Liver (tissue), 9 donors: ENCODE results near the gene KCNK10. TPM values are rescaled to one million over a fixed set of nuclear protein-coding genes. Genes with fewer than 3 reads are reported as not detected.

Experiments
- DNase-seq: peaks from one replicate; pipeline ENCODE4 v3.0.0-alpha.2; 2017; ENCODE audit warnings: low spot score
- H3K27ac ChIP-seq, 2 donors: one replicate each; pipeline ENCODE4 v1.7.0; 2013; ENCODE audit warnings: inconsistent platforms in 2 of 2, low read length in 2 of 2, control low read depth in 1 of 2, low read depth in 1 of 2, mild to moderate bottlenecking in 1 of 2
- H3K27me3 ChIP-seq, 4 donors: one replicate each; pipeline versions ENCODE4 v1.6.1 to v1.7.0; 2013; ENCODE audit warnings: low read length in 3 of 4, inconsistent platforms in 1 of 4, mild to moderate bottlenecking in 1 of 4, moderate library complexity in 1 of 4; ENCODE audit not compliant: control insufficient read depth in 4 of 4, insufficient read depth in 4 of 4
- H3K36me3 ChIP-seq, 4 donors: one replicate each; pipeline versions ENCODE4 v1.6.1 to v1.7.0; 2013; ENCODE audit warnings: low read length in 3 of 4, mild to moderate bottlenecking in 3 of 4, low read depth in 1 of 4, moderate library complexity in 1 of 4; ENCODE audit not compliant: control insufficient read depth in 4 of 4, insufficient read depth in 3 of 4
- H3K4me1 ChIP-seq, 4 donors: one replicate each; pipeline versions ENCODE4 v1.6.1 to v1.7.0; 2013; ENCODE audit warnings: low read length in 3 of 4, mild to moderate bottlenecking in 3 of 4, moderate library complexity in 1 of 4; ENCODE audit not compliant: control insufficient read depth in 4 of 4, insufficient read depth in 4 of 4
- H3K4me3 ChIP-seq, 3 donors: one replicate each; pipeline versions ENCODE4 v1.6.1 to v1.7.0; 2013; ENCODE audit warnings: low read length in 3 of 3, control low read depth in 1 of 3, low read depth in 1 of 3, mild to moderate bottlenecking in 1 of 3
- H3K9ac ChIP-seq, 2 donors: one replicate each; pipeline ENCODE4 v1.7.0; 2013; ENCODE audit warnings: low read length in 2 of 2, mild to moderate bottlenecking in 2 of 2, moderate library complexity in 2 of 2, control low read depth in 1 of 2, low read depth in 1 of 2
- H3K9me3 ChIP-seq, 4 donors: one replicate each; pipeline versions ENCODE4 v1.6.1 to v1.7.0; 2013; ENCODE audit warnings: low read length in 3 of 4; ENCODE audit not compliant: control insufficient read depth in 4 of 4
- EGR1 ChIP-seq, 2 donors: IDR thresholded peaks; 2 replicates each; pipeline ENCODE4 v1.6.1; 2016 to 2018; ENCODE audit warnings: antibody characterized with exemption in 2 of 2, low read depth in 2 of 2
- FOXA1 ChIP-seq: IDR thresholded peaks from 2 replicates; pipeline ENCODE4 v1.6.1; 2016; ENCODE audit warnings: antibody characterized with exemption
- FOXA2 ChIP-seq: IDR thresholded peaks from 2 replicates; pipeline ENCODE4 v1.6.1; 2016; ENCODE audit warnings: antibody characterized with exemption
- GABPA ChIP-seq, 2 donors: IDR thresholded peaks in 1 of 2; conservative IDR thresholded peaks in 1 of 2; 2 replicates each; pipeline ENCODE4 v1.6.1; 2016; ENCODE audit warnings: antibody characterized with exemption in 2 of 2, mild to moderate bottlenecking in 1 of 2, moderate library complexity in 1 of 2
- HNF4A ChIP-seq, 2 donors: conservative IDR thresholded peaks; 2 replicates each; pipeline ENCODE4 v1.6.1; 2016; ENCODE audit warnings: antibody characterized with exemption in 2 of 2, mild to moderate bottlenecking in 2 of 2
- HNF4G ChIP-seq: IDR thresholded peaks from 2 replicates; pipeline ENCODE4 v1.6.1; 2016; ENCODE audit warnings: antibody characterized with exemption
- JUND ChIP-seq, 2 donors: IDR thresholded peaks; 2 replicates each; pipeline ENCODE4 v1.6.1; 2016; ENCODE audit warnings: antibody characterized with exemption in 2 of 2
- NR2F2 ChIP-seq: IDR thresholded peaks from 2 replicates; pipeline ENCODE4 v1.6.1; 2016; ENCODE audit warnings: antibody characterized with exemption
- RAD21 ChIP-seq, 2 donors: IDR thresholded peaks; 2 replicates each; pipeline ENCODE4 v1.6.1; 2016; ENCODE audit warnings: antibody characterized with exemption in 2 of 2, mild to moderate bottlenecking in 2 of 2
- RXRA ChIP-seq, 2 donors: IDR thresholded peaks; 2 replicates each; pipeline ENCODE4 v1.6.1; 2017 to 2018; ENCODE audit warnings: antibody characterized with exemption in 2 of 2, mild to moderate bottlenecking in 1 of 2
- SP1 ChIP-seq: IDR thresholded peaks from 2 replicates; pipeline ENCODE4 v1.6.1; 2018; ENCODE audit warnings: antibody characterized with exemption, mild to moderate bottlenecking
- TAF1 ChIP-seq: conservative IDR thresholded peaks from 2 replicates; pipeline ENCODE4 v1.6.1; 2016; ENCODE audit warnings: antibody characterized with exemption, mild to moderate bottlenecking
- YY1 ChIP-seq: IDR thresholded peaks from 2 replicates; pipeline ENCODE4 v1.6.1; 2016; ENCODE audit warnings: antibody characterized with exemption, mild to moderate bottlenecking
- WGBS: extraction: QIAGEN DNeasy Blood & Tissue Kit; methylation state at CpG from one replicate; pipeline ENCODE4 v1.1.7; 2013; 5-methylcytosine and 5-hydroxymethylcytosine counted together
- polyA plus RNA-seq, 2 donors: library from polyadenylated mRNA; stranded (reverse) in 1 of 2; unstranded in 1 of 2; fragments of 200-250 nt in 1 of 2; fragments of >200 nt in 1 of 2; fragmentation: Nextera tagmentation in 1 of 2; extraction: Ambion mirVana in 1 of 2; gene quantifications; one replicate each; pipeline versions ENCODE4 v1.2.1 to v1.2.3, GENCODE V29; 2013 to 2015
- total RNA-seq, 2 donors: library from RNA; depleted of rRNA; stranded (reverse); fragments of >200 nt; gene quantifications; one replicate each; pipeline ENCODE4 v1.2.3, GENCODE V29; 2014
- TF ChIP-seq, protein P1 (sequence below): IDR thresholded peaks from 2 replicates; pipeline ENCODE4 v1.6.1; 2016; ENCODE audit warnings: antibody characterized with exemption, mild to moderate bottlenecking
- TF ChIP-seq, protein P2 (sequence below): fragments of 150-350 bp; IDR thresholded peaks from 2 replicates; pipeline ENCODE4 v1.5.1; 2017; ENCODE audit warnings: improper control_type of control experiment, low read depth, low read length; ENCODE audit not compliant: missing input control
- TF ChIP-seq, protein P3 (sequence below): IDR thresholded peaks from 2 replicates; pipeline ENCODE4 v1.6.1; 2016; ENCODE audit warnings: antibody characterized with exemption
- TF ChIP-seq, protein P4 (sequence below): IDR thresholded peaks from 2 replicates; pipeline ENCODE4 v1.6.1; 2016; ENCODE audit warnings: antibody characterized with exemption
- donor health status: healthy.
- donor health status: healthy.
- donor health status: healthy.
- donor health status: healthy.
- donor health status: healthy.

Gene KCNK10
- total and polyA plus RNA-seq, 4 donors: 0.05 TPM; not detected in 3

DNA sequence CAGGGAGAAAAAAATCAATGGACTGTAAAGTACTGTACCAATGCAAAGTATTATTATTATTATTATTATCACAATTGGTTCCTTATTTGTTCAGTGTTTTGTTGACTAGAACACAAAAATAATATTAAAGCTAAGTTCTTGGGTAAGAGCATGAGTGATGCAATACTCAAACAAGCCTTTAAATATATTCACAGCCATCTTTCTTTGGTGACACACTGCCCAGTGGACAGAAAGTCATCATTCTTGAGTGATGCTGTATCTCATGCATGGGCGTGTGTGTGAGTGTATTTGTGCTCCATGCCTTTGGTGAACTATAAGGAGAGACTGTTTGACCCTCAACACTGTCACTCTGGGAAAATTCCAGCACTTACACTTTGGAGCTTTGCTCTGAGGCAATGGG is 93.6 kb downstream of the KCNK10 start:
- no peak for TF ChIP-seq JUND (IDR thresholded peaks at IDR 0.05)
- TF ChIP-seq, protein P1, sequence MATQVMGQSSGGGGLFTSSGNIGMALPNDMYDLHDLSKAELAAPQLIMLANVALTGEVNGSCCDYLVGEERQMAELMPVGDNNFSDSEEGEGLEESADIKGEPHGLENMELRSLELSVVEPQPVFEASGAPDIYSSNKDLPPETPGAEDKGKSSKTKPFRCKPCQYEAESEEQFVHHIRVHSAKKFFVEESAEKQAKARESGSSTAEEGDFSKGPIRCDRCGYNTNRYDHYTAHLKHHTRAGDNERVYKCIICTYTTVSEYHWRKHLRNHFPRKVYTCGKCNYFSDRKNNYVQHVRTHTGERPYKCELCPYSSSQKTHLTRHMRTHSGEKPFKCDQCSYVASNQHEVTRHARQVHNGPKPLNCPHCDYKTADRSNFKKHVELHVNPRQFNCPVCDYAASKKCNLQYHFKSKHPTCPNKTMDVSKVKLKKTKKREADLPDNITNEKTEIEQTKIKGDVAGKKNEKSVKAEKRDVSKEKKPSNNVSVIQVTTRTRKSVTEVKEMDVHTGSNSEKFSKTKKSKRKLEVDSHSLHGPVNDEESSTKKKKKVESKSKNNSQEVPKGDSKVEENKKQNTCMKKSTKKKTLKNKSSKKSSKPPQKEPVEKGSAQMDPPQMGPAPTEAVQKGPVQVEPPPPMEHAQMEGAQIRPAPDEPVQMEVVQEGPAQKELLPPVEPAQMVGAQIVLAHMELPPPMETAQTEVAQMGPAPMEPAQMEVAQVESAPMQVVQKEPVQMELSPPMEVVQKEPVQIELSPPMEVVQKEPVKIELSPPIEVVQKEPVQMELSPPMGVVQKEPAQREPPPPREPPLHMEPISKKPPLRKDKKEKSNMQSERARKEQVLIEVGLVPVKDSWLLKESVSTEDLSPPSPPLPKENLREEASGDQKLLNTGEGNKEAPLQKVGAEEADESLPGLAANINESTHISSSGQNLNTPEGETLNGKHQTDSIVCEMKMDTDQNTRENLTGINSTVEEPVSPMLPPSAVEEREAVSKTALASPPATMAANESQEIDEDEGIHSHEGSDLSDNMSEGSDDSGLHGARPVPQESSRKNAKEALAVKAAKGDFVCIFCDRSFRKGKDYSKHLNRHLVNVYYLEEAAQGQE: no peak
- H3K27me3 ChIP-seq: no peaks in the 10 kb centered on the region
- no peak overlapping the region for H3K9ac ChIP-seq
- no peak overlapping the region for H3K27ac ChIP-seq
- no peaks in the 10 kb centered on the region for H3K36me3 ChIP-seq
- no peak overlapping the region for H3K4me3 ChIP-seq
- H3K9me3 ChIP-seq: no peaks in the 10 kb centered on the region
- WGBS: 93% methylated on average over 1 of the region's 1 CpG
- H3K4me1 ChIP-seq: no peaks in the 10 kb centered on the region
- no peak for DNase-seq

DNA sequence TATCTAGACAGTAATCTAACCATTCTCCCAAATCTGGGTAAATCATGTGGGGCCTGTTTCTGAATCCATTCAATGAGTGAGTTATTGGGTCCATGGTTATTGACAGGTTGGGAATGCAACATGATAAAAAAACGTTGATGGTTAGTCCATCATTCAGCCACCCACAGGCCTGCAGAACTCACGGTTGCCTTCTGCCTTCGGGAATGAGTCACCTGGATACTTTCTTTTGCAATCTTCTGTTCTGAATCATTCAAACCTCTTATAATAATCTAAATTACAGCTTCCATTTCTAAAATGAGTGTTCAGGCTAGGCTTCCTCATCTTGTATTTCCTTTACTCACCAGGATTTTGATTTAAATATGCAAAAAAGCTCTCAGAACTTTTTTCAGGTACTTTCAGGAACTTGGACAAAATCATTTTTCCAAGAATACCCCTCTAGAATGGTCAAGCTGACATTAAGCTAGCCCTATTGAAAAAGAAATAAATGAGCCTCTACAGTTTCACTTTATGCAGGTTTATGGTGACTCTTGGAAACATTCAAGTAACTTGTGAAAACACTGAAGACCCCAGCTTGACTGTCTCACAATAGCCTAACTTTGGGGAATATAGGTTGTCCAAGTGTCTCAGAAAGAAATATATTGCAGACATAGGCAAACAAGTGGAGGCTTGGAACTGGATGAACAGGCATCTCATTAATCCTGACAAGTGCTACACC is 94.4 kb downstream of the KCNK10 start:
- H3K4me3 ChIP-seq: no peak overlapping the region
- no peak overlapping the region for H3K9ac ChIP-seq
- H3K27me3 ChIP-seq: no peaks in the 10 kb centered on the region
- TF ChIP-seq HNF4A (conservative IDR thresholded peaks at IDR 0.05) (no peak), FOXA2 (no peak), HNF4G (no peak), TAF1 (no peak), RAD21 (IDR thresholded peaks at IDR 0.05) (no peak), JUND (IDR thresholded peaks at IDR 0.05) (no peak), SP1 (no peak), EGR1 (IDR thresholded peaks at IDR 0.05; ENCODE audit: low read depth in 2 of 2) (no peak), FOXA1 (no peak), YY1 (no peak), RXRA (IDR thresholded peaks at IDR 0.05) (no peak), GABPA (IDR thresholded peaks at IDR 0.05 in 1 of 2, conservative IDR thresholded peaks at IDR 0.05 in 1 of 2) (no peak), NR2F2 (no peak)
- TF ChIP-seq, protein P2, sequence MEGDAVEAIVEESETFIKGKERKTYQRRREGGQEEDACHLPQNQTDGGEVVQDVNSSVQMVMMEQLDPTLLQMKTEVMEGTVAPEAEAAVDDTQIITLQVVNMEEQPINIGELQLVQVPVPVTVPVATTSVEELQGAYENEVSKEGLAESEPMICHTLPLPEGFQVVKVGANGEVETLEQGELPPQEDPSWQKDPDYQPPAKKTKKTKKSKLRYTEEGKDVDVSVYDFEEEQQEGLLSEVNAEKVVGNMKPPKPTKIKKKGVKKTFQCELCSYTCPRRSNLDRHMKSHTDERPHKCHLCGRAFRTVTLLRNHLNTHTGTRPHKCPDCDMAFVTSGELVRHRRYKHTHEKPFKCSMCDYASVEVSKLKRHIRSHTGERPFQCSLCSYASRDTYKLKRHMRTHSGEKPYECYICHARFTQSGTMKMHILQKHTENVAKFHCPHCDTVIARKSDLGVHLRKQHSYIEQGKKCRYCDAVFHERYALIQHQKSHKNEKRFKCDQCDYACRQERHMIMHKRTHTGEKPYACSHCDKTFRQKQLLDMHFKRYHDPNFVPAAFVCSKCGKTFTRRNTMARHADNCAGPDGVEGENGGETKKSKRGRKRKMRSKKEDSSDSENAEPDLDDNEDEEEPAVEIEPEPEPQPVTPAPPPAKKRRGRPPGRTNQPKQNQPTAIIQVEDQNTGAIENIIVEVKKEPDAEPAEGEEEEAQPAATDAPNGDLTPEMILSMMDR: no peak
- TF ChIP-seq, protein P3, sequence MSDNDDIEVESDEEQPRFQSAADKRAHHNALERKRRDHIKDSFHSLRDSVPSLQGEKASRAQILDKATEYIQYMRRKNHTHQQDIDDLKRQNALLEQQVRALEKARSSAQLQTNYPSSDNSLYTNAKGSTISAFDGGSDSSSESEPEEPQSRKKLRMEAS: no peak
- TF ChIP-seq, protein P4, sequence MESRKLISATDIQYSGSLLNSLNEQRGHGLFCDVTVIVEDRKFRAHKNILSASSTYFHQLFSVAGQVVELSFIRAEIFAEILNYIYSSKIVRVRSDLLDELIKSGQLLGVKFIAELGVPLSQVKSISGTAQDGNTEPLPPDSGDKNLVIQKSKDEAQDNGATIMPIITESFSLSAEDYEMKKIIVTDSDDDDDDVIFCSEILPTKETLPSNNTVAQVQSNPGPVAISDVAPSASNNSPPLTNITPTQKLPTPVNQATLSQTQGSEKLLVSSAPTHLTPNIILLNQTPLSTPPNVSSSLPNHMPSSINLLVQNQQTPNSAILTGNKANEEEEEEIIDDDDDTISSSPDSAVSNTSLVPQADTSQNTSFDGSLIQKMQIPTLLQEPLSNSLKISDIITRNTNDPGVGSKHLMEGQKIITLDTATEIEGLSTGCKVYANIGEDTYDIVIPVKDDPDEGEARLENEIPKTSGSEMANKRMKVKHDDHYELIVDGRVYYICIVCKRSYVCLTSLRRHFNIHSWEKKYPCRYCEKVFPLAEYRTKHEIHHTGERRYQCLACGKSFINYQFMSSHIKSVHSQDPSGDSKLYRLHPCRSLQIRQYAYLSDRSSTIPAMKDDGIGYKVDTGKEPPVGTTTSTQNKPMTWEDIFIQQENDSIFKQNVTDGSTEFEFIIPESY: no peak
- TF ChIP-seq, protein P1: no peak
- no peaks in the 10 kb centered on the region for H3K4me1 ChIP-seq
- 81% methylated on average over 3 of the region's 3 CpGs for WGBS
- H3K27ac ChIP-seq: no peak overlapping the region
- DNase-seq: no peak
- no peaks in the 10 kb centered on the region for H3K36me3 ChIP-seq
- H3K9me3 ChIP-seq: no peaks in the 10 kb centered on the region
